ENCODE measurements around the gene FAN1.

The FAN1 gene

DNA sequence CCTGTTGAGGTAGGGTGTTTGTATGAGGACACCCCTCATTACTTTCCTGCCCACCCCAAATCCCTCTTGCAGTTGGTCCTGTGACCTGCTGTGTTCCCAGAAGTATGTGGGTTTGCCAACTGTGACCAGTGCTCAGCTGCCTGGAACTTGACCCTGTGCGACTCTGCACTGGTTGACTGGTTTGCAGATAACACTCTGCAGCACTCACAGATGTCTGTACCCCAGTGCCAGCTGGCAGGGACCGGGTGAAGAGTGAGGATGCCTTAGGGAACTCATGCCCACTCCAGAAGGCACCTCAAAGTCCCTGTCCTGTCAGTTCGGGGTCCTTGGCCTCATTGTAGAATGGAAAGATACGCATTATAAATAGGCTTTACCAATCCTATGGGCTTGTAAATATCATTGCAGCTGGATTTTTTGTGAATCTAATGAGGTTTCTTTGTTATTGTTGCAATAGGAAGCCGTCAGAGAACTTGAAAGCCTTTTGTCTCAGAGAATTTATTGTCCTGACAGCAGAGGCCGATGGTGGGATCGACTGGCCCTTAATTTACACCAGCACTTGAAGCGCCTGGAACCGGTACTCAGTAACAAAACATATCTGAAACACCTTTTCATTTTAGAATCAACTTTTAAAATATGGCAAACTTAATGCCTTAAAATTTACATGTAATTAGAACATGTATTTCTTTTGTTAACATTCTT, 18.2 kb downstream of the FAN1 start:
- DNase-seq: no peak

DNA sequence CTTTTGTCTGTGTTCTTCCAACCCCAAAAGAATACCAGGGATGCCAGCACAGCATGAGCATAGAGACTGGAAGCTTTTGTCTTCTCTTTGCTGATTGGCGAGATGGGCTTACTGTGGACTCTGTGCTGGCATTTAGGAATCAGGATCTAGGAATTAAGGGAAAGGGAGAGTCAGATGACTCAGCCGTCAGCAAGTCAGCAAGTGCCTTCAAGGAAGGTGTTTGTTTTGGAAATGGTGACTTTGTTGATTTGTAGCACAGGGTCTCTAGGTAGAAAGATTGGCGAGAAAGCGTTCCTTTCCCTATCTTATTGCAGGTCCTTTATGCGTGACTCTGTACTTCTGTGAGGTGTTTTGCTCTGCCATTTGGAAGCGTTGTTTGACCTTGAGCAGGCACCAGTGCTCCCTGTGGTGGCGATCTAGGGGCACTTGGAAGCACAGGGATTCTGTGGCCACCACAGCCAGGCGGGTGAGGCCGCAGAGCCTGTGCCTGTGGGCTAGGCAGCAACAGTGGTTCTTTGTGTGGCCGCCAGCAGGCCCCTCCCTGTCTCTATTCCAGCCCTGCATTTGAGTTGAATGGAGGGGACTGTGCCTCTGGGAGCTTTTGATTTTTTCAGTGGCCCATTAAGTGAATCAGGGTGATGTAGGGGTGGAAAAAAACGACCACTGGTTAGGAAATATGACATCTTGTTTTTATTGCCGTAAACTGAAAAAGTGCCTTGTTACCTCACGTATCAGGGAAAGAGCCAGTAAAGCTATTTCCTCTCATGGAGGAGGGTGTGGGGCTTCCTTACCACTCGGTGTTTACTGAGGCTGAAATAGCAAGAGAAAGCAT, 19.0 kb downstream of the FAN1 start:
- no peak for DNase-seq

DNA sequence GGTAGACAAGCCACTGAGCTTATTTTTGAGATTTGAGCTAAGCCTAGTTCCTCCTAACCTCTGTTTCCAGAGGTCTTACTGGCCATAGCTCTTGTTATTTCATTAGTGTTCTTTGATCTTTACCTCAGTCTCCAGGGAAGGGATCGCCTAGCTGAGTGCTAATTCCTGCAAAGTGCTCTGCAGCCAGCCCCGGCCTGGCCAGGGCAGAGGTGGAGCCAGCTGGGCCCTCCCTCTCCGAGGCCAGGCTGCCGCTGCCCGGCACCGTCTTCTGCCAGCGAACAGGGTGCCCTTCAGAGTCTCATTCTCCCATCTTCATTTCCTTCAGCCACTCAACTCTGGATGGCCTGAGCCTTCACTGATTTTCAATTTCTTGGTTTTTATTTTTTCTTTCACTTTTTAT, 19.7 kb downstream of the FAN1 start:
- DNase-seq: no peak

DNA sequence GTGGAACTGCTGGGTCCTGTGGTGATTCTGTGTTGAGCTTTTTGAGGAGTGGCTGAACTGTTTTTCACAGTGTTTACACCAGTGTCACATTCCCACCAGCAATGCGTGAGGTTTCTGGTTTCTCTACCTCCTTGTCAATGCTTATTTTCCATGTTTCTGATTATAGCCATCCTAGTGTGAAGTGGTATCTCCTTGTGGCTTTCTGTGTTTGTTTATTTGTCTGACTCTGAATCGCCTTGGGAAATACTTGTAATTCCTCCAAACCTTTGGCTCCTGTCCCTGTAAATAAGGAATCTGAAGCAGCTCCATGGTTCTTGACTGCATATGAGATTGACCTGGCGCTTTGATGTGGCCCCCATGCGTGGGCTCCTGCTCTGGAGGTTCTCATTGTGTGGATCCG, 20.6 kb downstream of the FAN1 start:
- DNase-seq: no peak

DNA sequence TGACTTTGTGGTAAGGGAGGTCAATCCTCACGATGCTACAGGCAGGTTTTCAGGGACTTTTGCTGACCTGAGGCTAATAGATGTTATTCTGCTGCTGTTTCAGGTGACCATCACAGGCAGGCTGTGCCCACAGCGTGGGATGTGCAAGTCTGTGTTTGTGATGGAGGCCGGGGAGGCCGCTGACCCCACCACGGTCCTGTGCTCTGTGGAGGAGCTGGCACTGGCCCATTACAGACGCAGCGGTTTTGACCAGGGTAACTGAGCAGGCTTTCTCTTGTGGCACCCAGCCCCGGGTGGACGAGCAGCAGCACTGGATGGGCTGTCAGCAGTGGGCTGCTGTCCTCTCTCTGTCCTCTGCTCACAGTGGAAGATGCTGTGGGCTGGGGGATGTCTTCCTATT, 22.0 kb downstream of the FAN1 start:
- no peak for DNase-seq

DNA sequence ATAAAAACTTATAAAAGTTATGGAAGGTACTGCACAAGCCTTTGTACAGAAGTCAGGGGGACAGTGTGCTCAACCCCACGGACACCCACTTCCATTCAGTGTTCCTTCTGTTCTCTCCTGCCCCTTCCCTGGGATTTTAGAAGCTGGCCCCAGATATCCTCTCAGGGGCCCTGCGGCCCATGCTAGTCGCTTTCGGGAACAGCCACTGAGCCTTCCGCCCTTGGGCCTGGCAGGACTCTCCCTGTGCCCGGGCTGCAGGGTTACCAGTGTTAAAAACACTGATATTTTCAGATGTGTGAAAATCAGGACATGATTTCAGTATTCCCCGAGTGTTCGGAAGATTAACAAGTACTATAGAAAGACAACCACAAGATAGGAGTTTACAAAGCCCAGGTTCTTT, 22.4 kb downstream of the FAN1 start:
- DNase-seq: no peak

DNA sequence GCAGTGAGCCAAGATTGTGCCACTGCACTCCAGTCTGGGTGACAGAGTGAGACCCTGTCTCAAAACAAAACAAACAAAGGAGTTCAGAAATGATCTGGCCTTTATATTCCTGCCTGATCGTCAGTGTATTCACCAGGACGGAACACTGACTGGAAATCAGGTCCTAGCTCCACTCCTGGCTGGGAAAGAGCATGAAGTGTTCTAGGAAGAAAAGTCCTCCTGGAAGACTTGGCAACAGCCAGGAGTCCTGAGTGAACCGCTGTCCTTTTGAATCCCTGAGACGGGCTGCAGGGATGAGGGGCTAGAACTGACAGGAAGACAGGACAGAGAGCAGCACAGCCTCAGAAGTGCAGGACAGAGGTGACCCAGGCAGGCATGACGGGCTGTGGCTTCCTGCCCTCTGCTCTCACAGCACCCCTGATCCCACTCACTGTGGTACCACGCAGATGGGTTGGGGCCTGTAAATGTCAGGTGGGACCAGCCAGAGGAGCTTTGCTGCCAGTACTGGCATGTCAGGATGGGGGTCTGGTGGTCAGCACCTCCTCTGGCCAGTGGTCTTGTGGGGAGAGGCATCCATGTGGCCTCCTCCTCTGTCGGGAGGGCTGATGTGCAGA, 23.5 kb downstream of the FAN1 start:
- DNase-seq: no peak

DNA sequence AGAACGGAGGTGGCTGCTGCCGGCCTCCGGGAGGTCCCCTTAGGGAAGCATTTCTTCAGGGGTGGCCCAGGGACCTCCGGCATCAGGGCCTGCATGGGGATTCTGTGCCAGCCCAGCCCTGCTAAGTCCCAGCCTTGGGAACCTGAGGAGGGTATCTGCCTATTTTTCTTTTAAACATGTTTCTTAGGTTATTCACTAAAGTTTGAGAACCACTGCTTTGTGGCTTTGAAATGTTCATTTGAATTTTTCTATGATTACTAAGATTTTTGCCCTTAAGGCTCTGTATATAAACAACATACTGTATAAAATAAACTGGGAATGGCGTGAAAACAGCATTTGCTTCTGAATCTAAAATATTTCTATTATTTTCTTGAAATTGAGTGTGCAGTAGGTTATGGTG, 24.4 kb downstream of the FAN1 start:
- DNase-seq: no peak

DNA sequence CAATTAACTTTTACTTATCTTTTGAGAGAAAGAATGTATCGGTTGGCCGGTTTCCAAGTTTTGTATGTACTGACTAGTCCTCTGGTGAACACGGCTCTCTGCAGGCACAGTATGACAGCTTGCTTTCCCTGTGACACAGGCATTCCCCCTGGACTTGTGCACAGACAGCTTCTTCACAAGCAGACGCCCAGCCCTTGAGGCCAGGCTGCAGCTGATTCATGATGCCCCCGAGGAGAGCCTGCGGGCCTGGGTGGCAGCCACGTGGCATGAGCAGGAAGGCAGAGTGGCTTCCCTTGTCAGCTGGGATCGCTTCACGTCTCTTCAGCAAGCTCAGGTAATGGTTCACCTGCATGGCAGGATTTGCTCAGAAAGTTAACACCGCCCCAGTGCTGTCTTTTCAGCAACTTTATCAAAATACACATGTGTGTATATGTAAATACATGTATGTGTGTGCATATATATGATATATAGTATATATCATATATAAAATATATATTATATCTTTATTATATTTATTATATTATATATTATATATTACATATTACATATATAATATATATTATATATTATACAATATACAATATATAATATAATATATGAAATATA, 25.5 kb downstream of the FAN1 start:
- DNase-seq: no peak

DNA sequence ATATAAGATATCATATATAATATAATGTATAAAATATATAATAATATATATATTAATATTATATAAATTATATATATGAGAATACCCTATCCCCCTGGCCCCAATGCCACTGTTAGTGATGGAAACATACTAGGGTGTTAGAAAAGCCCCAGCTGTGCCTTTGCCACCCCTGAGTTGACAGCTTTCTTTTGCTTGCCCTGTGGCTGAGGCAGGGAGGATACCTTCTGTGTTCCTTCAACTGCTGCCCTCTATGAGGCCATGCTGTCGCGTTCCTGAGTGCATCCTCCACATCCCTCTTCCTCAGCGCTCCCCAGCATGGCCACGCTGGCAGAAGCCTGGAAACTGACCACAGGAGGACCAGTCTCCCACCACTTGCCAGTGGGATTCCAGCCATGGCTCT, 26.3 kb downstream of the FAN1 start:
- DNase-seq: no peak

DNA sequence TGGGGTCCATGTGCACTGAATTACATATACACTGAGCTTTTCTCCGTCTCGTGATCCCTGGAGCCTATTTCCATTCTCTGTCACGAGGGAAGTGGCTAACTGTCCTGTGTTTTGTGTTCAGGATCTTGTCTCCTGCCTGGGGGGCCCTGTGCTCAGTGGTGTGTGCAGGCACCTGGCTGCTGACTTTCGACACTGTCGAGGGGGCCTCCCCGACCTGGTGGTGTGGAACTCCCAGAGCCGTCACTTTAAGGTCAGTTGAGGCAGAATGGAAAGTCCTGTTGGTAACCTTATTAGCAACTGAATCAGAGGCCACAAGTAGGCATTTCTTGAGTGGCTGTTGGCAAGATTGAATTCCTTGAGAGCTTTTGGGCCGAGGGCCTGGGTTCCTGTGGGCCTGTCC, 26.7 kb downstream of the FAN1 start:
- no peak for DNase-seq

DNA sequence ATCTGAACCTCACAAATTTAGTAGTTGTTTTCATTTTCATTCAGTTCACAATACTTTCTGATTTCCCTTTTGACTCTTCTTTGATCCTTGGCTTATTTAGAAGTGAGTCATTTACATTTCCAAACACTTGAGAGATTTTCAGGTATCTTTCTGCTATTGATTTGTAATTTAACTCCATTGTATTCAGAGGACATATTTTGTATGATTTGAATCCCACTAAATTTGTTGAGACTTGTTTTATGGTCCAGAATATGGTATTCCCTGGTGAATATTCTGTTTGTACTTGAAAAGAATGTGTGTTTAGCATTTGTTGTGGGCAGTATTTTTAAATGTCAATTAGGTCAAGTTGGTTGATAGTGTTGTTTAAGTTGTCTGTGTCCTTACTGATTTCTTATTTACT, 29.6 kb downstream of the FAN1 start:
- DNase-seq: no peak

DNA sequence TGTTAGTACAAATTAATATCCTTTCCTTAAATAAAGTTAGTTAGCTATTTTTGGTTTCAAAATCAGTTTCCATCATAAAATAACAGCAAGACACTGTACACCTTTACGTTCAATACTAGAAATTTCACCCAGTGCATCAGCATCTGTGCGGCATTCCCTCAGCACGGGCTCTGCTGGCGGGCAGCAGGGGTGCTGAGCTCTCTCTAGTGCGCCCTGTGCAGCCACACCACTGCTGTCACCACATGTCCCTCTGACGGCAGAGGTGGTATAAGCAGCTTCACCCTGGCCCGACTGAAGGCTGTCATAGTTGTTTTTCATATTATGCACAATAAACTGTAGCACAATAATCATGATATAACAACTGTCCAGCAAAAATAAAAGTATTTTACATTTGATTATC, 35.4 kb downstream of the FAN1 start:
- no peak for DNase-seq

DNA sequence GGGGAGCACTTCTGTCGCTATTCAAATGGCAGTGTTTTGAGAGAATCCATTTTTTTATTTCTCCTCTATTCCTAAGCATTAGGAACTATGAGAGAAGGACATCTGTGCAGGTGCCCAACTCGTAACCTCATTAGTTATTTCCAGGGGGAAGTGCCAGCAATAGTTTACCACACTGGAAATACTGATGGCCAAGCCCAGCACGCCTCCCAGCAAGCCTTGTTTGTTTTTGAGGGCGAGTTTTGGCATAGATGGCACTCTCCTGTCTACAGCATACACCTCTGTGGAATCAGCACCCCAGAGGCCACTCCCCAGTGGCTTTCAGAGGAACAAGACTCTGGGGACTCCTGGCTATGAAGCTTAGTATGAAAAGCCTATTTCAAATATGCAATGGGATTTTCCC, 36.6 kb downstream of the FAN1 start:
- no peak for DNase-seq

DNA sequence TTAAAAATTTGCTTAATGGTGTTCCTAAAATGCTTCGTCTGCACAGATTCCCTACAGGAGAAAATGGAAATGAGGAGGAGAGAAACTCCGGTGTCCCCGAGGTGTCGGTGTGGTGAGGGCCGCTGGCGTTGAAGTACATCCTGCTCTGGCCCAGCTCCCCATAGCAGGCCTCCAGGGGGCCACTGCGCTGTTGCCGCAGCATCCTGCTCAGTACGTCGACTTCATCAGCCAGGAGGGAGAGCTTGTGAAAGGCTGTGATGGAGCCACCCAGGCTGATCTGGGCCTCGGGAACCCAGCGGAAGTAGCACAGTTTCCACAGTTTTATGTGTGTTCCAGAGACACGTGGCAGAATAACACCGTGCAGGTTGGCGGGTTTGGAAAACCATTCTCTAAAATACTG, 37.8 kb downstream of the FAN1 start:
- DNase-seq: no peak

DNA sequence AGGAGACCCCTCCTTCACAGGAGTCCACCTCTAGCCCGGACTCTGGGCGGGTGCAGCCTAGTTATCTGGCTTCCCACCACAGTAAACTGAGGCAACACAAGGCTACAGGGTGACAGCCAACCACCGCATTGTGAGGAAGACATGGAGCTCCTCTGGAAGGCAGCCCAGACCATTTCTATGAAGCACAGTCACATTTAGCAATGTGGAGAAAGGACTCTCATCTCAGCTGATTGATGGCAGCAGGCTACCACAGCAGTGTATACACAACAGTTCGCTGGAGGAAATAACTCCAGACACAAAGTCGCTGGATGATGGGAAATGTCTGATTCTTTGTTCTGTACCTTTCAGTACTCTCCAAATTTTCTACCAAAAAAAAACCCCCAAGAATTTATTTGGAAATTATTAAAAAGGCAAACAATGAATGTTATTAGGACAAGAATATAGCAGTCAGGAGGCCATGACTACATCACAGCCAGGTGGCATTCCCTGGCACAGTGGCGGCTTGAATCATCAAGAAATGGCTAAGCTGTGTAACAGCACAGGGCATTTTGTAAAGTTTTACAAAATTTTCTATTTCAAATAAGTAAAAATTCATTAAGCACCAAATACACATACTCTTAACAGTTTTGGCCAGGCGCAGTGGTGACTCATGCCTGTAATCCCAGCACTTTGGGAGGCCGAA, 40.1 kb downstream of the FAN1 start:
- DNase-seq: no peak

DNA sequence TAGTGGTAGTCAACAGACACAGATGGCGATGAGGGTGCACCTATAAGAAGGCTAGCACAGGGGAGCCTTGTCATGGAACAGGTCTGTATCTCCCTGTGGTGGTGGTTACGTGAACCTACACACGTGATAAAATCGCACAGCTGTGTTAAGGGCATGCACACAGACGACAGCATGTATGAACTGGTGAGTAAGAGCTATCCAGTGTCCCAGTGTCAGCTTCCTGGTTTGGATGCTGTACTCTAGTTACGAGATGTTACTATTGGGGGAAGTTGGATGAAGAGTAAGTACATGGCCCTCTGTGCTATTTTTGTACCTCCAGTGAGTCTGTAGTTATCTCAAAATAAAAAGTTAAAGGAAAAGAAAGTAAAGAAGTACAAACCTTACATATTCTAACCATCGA, 49.5 kb downstream of the FAN1 start:
- DNase-seq: no peak

DNA sequence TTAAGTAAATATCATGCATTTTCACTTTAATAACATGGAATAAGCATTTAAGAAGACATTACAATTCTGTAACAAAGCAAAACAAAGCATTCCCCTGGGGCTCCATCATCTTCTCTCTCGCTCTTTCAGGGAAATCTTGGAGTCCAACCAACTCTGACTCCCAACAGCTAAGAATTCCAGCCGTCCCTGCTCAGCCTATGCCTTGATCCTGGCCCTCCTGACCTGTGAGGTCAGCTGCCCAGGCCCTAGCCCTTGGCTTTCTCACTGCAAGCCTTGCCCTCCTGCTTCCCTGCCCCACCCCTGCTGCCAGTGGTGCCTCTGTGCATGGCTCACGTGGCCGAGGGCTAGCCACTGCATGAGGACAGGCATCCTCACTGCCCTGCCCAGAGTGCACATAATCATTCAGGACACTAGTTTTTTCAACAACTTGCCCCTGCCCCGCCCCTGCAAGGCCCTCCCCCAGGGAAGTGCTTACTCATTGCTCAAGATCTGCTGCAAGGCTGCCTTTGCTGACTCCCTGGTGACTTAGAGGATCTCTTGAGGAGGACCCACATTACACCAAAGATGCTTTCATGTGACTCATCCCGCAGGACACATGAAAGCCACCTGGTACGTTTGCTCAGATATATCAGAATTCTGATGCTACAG, 50.1 kb downstream of the FAN1 start:
- no peak for DNase-seq

DNA sequence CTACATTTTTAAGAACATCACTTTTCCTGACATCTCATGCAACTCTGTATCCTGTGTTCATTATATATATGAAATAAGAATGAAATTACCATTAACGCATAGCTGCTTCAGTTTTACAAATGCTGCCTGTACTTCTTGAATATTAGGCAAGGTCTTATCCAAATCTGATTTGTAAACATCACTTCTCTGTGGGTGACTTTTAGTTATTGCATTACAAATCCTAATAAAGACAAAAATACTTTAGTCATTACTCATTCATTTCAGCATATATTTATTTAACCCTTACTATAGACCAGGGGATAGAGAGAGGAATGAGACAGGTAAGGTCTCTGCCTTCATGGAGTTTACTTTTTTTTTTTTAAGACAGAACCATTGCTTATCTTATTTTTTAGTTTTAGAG, 51.0 kb downstream of the FAN1 start:
- no peak for DNase-seq

DNA sequence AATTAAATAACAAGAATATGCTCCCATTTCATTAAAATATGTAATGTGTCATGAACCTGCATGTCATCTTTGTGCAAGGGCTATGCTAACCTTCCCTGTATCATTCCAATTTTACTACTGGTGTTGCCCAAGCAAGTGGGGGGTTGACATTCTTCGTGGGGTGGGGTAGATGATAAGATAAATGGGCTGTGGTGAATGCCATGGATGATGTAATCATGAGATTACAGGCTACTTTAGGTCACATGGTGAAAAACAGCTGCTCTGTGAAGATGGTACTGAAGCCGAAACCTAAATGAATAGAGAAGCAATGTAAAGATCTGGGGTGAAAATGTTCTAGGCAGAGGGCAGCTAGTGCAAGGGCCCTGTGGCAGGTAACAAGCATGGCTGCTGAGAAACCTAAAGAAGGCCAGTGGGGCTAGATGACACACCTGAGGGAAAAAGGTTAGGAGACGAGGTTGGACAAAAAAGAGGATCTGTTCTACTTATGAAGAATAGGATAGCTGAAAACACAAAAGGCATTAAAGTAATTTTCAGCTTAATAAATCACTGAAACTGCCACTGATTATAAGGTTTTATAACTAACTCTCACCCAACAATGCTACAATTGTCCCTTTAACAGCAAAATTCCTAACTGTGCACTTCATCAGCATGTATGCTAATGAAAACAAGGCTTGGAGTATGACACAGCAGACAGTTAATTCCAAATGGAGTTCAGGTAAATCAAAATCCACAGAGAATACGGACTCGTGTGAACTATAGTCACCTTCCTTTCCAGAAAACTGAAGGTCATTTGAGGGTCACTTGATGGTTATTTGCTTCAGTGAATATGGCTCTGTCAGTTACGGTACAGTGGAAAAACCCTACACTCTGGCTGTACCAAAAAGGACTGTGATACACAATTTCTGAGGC, 52.8 kb downstream of the FAN1 start:
- DNase-seq: no peak

DNA sequence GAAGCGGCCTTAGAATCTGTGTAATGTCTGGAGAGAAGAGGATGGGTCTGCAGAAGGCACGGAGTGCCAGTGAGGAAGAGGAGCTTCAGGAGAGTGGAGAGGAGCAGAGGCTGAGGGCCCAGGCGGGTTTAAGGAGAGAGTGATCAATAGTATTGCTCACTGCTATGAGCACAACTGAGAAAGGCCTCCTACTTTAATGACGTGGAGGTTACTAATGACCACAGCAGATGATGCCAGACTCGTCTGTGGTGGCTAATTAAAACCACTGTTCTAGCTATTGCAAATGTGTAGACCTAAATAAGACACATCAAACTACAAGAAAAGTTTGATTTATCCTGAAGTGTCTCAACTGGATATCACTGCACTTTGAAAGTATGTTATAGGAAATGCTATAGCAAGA, 54.5 kb downstream of the FAN1 start:
- DNase-seq: no peak

DNA sequence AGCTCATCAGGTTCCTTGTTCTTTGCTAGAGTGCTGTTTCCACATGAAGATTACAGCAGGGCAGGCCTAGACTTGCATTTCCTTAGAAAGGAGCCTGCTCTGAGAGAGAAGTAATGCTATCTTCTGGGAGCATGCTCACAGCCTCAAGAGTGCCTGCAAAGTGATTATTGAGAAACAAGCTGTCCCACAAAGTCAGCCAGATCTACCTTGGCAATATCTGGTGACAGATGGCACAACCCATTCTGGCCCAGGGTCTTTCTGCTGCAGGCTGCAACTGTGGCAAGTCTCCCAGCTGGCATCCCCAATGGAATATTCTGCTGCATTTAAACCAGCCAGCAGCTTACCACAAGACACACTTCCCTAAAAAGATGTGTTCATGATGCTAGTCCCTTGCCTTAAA, 58.4 kb downstream of the FAN1 start:
- no peak for DNase-seq
